Fibroblast of skin of left quadriceps (primary cell): ENCODE measurements around the gene KRTAP1-1.
"Not testable (repeated sequence)": the region's sequence is repeated elsewhere in the genome, so short reads cannot be mapped to it uniquely, and the experiment has no call there.

Experiments
- DNase-seq, 2 experiments: peaks; one replicate each; pipeline ENCODE4 v3.0.0-alpha.2; 2013; ENCODE audit warnings: low read depth in 2 of 2

The KRTAP1-1 gene, protein sequence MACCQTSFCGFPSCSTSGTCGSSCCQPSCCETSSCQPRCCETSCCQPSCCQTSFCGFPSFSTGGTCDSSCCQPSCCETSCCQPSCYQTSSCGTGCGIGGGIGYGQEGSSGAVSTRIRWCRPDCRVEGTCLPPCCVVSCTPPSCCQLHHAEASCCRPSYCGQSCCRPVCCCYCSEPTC

DNA sequence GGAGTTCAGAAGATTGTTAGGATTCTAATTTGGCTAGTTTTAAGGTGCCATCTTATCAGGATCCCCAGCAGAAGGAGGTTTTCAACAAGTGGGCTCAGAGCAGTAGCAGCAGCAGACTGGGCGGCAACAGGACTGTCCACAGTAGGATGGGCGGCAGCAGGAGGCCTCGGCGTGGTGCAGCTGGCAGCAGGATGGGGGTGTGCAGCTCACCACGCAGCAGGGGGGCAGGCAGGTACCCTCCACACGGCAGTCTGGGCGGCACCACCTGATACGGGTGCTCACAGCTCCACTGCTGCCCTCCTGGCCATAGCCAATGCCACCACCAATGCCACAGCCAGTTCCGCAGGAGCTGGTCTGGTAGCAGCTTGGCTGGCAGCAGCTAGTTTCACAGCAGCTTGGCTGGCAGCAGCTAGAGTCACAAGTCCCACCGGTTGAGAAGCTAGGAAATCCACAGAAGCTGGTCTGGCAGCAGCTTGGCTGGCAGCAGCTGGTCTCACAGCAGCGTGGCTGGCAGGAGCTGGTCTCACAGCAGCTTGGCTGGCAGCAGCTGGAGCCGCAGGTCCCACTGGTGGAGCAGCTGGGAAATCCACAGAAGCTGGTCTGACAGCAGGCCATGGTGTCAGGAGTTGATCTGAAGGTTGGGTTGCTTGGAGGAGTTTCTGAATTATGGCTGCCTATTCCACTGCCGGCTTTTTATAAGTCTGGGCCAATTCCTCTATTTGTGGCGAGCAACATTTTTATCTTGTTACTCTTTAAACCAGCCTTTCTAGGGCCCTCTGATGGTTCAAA is at the start of gene KRTAP1-1:
KRTAP1-1 (minus strand) TSS at position 668 of the 789 bp plus-strand sequence; CDS start at position 615, 53 bp downstream.
- DNase-seq, result not testable (repeated sequence)

DNA sequence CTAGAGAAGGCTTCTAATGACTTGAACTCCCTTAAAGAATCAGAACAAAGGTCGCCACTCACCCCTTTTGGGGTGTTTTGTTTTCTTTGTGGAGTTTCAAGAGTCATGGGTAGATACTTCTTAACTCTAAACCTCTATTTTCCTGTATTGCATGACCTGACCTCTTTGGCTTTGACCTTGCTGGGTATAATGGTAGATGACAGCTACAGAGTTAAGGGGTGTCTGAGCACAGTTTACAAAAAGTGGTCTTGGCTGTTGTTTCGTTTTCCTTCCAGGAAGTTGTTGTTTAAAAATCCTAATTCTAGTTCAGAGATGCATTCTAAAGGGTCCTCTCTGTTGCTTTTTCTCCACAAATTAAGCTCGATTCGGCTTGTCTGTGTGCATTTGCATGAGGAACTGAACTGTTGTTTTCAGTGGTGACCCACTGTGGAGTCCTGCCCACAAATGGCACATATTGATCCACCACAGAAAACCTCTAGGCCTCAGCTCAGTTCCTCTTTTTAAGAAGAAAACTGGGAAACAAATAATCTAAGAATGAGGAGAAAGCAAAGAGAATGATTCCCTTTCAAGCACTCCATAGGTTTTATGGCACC is 47.6 kb upstream of the KRTAP1-1 start:
- DNase-seq, result not testable (repeated sequence)

DNA sequence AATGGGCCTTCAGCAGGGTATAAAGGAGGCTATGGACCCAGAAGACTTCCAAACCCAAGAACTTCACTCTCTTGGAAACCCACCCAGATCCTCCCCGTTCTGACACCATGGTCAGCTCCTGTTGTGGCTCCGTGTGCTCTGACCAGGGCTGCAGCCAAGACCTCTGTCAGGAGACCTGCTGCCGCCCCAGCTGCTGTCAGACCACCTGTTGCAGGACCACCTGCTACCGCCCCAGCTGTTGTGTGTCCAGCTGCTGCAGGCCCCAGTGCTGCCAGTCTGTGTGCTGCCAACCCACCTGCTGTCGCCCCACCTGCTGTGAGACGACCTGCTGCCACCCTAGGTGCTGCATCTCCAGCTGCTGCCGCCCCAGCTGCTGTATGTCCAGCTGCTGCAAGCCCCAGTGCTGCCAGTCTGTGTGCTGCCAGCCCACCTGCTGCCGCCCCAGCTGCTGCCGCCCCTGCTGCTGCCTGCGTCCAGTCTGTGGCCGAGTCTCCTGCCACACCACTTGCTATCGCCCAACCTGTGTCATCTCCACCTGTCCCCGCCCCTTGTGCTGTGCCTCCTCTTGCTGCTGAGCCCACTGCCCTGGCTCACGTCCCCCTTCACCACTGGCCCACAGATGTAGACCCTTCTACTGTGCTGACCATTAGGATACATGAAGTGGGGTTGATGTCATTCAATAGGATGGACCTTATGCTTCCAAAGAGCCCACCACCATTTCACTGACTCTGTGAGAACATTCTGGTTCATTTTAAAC is 43.0 kb upstream of the KRTAP1-1 start, which contains the start of gene KRTAP4-7:
KRTAP4-7 (plus strand) TSS at position 51 of the 757 bp plus-strand sequence; CDS start at position 108, 57 bp downstream.
- DNase-seq, result not testable (repeated sequence)

DNA sequence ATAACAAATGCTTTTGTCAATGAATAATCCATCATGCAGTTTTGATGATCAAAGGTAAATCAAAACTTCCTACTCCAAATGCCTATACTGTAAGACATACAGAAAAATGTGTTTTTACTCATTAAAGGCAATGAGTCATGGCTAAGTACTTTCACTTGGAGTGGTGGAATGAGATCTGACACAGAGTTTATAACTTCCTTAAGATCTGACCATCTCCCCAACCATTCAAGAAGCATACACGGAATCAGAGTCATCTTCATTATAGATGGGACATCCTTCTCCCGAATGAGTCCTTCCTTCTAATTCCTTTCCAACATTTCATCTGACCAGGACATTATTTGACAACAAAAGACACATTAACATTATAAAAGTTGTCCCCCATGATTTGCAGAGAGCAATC is 42.2 kb upstream of the KRTAP1-1 start:
- peak in 1 of 2 experiments; percentile 51 for DNase-seq

DNA sequence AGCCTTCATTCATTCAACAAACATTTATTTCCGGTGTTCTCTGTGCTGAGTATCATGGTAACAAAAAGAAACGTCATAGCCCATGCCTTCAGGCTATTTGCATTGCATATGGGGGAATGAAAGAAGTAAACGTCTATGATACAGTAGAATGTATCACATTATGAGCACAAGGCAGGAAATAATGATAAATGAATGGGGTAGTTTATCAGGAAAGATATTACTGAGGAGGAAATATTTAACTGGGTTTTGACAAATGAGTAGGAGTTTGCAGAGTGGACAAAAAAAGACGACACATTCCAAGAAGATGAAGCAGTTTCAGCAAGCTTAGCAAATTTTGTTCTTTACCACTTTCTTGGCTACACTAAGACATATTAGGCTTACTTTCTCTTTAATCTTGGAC is 41.4 kb upstream of the KRTAP1-1 start:
- no peak for DNase-seq

DNA sequence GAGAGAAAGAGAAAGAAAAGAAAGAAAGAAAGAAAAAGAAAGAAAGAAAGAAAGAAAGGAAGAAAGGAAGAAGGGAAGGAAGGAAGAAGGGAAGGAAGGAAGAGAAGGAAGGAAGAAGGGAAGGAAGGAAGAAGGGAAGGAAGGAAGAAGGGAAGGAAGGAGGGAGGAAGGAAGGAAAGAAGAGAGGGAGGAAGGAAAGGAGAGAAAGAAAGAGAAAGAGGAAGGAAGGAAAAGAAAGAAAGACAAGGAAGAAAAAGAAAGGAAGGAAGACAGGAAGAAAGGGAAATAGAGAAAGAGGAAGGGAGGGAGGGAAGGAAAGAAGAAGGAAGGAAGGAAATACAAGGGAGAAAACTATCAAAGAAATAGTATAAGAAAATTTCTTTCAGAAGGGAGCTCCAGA is 35.5 kb upstream of the KRTAP1-1 start:
- no peak for DNase-seq

DNA sequence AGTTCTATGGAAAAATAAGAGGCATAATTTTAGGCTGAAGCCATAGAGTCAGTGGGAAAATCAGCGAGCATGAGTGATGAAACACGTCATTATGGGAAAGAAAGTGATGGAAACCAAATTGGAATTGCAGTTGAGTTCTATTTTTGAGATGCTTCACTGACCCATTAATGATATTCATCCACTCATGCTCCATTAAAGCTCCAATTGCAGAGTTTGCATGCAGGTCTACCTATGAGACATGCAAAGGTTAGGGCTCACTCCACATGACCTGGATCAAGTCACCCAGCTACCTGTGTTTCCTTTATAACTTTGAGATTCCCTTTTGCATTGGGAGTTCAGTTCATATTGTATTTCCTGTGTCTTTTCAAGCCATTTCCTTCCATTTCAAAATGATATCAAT is 32.4 kb upstream of the KRTAP1-1 start:
- DNase-seq, result no peak

DNA sequence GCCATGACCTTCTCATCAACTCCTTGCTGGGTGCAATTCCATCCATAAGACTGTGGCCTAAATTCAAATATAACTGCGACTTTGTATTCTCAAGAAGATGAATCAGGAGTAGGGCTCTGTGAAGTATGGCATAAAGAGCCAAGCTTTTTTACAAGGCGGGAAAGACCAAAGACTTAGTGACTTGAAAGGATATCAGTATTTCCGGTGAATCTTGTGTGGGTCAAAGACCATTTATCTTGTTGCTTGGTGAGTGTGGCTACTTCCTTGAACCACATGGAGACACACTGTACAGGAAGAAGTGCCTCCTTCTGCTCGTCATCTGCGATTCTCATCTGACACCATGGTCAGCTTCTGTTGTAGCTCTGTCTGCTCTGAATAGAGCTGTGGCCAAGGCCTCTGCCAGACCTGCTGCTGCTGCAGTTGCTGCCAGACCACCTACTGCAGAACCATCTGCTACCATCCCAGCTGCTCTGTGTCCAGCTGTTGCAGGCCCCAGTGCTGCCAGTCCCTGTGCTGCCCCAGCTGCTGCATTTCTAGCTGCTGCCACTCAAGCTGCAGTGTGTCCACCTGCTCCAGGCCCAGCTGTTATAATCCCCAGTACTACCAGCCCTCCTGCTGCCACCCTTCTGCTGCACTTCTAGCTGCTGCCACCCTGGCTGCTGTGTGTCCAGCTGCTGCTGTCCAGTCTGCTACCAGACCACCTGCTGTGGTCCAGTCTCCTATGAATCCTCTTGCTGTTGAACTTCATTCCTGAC is 30.5 kb upstream of the KRTAP1-1 start:
- DNase-seq, result no peak

DNA sequence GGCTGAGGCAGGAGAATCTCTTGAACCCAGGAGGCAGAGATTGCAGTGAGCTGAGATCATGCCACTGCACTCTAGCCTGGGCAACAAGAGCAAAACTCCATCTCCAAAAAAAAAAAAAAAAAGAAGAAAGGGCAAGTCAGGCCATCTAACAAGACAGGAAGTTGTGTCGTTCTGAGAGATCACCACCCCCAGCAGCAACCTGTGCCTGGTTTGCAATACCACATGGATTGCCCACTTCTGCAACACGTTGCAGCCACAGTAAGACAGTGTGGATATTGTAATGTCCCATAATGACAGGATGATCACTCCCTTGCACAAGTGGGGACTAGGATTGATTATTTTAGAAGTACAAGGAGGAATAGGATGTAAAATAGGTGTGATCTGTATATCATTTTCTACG is 27.8 kb upstream of the KRTAP1-1 start:
- no peak for DNase-seq

DNA sequence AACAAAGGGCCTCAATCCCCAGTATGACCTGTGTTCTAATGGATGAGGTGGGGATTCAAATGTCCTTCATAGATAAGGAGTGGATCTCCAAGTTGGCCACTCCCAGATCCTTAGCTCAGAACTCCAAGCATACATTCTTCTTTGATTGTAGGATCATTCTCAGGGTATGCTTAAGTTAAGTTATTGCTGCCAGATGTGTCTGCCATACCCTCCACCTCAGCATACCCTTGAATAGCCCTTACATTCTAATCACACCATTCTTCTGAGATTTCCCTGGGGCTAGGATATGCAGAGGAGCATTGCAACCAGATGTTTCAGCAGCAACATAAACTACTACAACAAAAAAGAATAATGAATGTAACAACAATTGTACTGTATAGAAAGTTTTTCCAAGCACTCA is 26.0 kb upstream of the KRTAP1-1 start:
- DNase-seq, result peak; percentile 86 to 87

DNA sequence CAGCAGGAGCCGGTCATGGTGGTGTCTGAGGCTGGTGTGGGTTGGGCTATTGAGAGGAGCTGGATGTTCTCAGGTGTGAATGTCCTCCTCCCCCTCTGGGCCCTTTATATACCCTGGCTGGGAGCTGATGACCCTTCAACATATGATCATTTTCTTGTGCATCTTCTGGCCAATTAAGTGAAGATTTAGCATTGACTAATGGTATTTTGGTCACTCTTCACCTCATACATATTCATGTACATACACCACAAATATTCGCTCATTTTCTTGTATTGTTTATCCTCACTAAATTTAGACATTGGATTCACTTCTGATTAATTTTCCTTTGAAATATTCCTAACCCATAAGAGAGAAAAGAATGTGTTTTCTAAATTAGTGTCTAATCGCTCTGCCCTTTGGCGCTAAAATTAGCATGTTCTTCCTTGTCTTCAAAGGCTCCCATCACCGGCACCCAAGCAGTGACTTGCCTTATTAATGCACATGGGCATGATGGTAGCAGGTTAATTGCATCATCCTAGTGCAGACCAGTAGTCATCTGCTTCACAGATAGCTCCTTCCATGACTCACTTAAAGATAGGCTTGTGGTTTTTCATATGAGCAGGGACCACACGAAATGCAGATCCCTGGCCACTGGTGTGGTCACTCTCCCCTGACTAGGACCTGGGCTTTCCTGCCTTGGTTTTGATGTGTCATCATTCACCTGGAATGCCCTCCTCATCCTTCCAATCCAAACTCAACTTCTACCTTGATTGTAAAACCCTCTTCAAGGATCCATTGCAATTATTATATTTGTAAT is 24.8 kb upstream of the KRTAP1-1 start, which contains the start of gene KRTAP2-4:
KRTAP2-4 (minus strand) TSS at position 51 of the 796 bp plus-strand sequence; CDS start at position 17, 34 bp downstream.
- peak; percentile 71 to 72 for DNase-seq

DNA sequence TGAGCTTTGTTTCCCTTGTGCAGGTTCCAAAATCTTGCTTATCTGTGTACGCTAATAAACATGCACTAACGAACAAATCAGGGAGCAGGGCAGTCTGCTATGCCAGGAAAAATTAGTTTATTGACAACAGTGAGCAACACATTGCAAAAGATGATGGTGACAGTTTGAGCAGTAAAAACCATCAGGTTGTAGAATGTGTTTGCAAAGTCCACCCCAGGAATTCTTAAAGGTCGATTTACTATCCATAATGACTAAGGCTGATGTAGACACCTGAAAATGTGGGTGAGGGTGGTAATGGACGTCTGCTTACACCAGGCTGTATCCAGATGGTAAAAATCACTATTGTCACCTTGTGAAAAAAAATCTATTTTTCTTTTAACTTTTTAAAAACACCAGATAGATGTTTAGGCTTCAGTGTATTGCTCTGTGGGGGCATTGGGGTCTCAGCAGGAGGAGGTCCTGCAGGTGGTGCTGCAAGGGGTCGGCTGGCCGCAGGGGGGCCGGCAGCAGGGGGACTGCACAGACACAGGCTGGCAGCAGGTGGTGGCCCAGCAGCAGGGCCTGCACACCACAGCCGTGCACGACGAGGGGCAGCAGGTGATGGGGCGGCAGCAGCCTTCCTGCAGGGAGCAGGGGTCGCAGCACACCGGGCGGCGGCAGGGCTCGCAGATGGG is 23.9 kb upstream of the KRTAP1-1 start:
- not testable (repeated sequence) for DNase-seq

DNA sequence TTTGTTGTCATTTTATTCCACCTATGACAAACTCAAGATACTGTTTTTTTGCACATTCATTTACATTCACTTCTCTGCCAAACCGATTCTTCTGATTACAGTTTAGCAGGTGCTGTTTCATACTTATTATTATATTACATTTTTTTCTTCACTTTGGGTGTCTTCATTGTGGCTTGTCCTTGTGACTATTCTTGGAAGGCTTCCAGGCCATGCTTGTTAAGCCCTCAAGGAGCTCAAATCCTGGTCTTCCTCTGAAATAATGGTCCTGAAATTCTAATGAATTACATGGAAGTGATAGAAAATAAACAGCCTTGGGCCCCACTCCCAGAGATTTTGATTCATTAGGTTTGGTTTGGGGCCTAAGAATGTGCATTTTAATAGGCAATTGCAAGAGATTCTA is 23.1 kb upstream of the KRTAP1-1 start:
- no peak for DNase-seq

DNA sequence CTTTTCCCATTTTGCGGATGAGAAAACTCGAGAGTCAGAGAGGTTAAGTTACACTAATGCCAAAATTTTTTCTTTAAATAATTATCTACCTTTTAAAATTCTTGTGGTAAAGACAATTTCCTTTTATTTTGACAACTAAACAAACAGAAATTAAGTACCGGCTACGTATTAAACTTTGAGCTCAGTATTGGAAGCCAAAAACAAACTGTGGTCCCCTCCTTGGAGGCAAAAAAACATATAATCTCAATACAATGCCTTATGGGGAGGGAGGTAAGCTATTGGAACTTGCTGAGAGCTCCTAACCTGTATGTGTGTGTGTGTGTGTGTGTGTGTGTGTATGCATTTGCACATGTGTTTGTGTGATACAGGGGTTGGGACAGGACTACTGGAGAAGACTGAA is 22.2 kb upstream of the KRTAP1-1 start:
- DNase-seq, result no peak

DNA sequence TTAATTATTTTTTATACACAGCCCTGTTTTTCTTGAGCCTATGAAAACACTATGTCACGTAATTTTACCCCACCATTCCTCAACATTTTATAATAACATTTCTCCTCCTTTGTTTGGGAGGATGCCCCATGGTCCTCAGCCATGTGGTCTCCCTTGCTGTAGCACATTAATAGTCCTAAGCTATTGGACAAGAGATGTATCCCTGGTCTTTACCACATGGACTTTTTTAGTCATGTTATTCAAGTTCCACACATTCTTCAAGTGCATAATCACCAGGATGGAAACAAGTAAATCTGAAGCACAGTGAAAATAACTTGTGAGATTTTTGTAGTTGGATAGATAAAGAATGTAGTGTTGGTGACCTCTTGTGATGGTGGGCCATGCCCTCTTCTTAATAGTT is 20.7 kb upstream of the KRTAP1-1 start:
- DNase-seq, result peak; percentile 97 to 98

DNA sequence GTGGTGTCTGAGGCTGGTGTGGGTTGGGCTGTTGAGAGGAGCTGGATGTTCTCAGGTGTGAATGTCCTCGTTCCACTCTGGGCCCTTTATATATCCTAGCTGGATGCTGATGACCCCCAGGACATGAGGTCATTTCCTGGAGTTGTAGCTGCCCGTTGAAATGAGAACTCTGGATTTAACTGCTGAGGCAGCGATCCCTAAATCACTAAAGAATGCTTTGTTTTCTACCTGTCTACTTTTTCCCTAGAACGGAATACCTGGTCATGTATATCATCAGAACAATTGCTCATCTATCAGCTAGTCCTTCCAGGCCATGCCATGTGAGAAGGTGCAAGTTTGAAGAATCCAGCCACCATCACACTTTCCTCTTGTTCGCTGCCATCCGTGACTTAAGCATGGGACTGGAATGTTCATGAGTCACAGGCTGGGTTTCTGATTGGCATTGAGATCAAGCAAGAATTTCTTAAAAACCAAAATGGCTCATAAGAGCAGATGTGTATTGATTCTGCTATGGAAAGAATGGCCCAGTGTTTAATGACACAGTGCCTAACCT is 18.9 kb upstream of the KRTAP1-1 start, which contains the start of gene KRTAP2-3:
KRTAP2-3 (minus strand) TSS at position 63 of the 553 bp plus-strand sequence. CDS start 64 bp downstream, outside the sequence.
- peak; percentile 91 to 92 for DNase-seq

DNA sequence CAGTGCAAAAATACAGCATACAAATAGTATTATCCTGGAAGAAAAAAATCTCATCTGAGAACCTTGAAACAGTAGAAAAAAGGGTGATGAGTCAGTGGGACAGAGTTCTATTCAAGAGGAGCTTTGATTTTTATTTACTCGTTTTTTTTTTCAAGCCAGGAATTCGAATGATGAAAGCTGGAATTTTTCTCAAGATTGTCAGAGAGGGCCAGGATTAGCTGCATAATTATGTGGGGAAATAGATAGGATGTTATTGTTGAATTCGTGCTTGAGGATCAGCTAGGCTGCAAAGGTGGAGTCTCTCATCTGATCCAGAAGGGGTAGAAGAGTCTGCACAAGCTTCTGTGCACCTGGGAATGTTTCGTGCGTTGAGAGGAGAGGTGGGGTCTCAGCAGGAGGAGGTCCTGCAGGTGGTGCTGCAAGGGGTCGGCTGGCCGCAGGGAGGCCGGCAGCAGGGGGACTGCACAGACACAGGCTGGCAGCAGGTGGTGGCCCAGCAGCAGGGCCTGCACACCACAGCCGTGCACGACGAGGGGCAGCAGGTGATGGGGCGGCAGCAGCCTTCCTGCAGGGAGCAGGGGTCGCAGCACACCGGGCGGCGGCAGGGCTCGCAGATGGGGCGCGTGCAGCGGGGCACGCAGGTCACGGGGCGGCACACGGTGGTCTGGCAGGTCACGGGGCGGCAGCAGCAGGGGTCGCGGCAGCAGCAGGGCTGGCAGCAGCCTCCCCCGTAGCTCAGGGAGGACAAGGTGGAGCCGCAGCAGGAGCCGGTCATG is 18.2 kb upstream of the KRTAP1-1 start:
- peak; percentile 93 for DNase-seq

DNA sequence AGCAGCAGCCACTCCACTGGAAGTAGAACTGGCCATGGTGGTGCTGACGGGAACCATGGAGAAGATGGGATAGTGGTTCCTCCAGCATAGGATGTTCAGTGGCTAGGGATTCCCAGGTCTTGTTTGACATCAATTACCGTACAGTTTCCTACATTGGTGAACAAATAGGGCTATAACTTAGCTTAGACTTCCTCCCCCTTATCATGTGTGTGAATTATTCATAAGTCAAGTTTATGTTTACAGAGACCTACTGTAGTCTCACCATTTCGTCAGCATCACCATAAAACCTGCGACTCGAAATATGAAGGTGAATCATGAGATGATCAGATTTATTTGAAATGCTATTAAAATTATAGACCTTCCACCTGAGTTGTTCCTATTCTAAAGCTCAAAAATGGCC is 17.5 kb upstream of the KRTAP1-1 start:
- no peak for DNase-seq
